ENCODE measurements around the gene CUL9.
A peak's percentile ranks its signal among the peaks of the same experiment; 100 is the strongest.

CUL9 gene

GRCh38 chr6:43269273-43270007, 87.4 kb downstream of the CUL9 start:
- Histone ChIP-seq H2BK5ac (ENCODE audit: low read depth, low read length, poor library complexity) (no peak overlapping the region), H3K36me3 (ENCODE audit: control insufficient read depth in 1 of 2, insufficient read depth in 2 of 2, low read length in 2 of 2) (no peaks in the 10 kb centered on the region), H3K18ac (ENCODE audit: low read length) (no peak overlapping the region), H3K4me3 (ENCODE audit: low read depth, low read length) (no peak overlapping the region), H3K14ac (ENCODE audit: low read length) (no peak overlapping the region), H3K9me3 (ENCODE audit: insufficient read depth, low read depth, low read length) (peaks cover 6% of the 10 kb centered on the region), H3K23ac (ENCODE audit: low read length) (no peak overlapping the region), H3K4ac (ENCODE audit: low read depth, low read length) (no peak overlapping the region), H3K27me3 (ENCODE audit: insufficient read depth, low read length) (peaks cover 12% of the 10 kb centered on the region), H2BK12ac (ENCODE audit: low read length) (no peak overlapping the region), H3K4me1 (ENCODE audit: control insufficient read depth in 1 of 2, insufficient read depth in 2 of 2, low read length in 2 of 2) (peaks cover 4 to 8% of the 10 kb centered on the region in 2 experiments), H2BK120ac (ENCODE audit: insufficient read depth, low read length, poor library complexity) (no peak overlapping the region), H3K27ac (ENCODE audit: low read depth, low read length) (no peak overlapping the region), H3K79me2 (ENCODE audit: control insufficient read depth, insufficient read depth, low read length, poor library complexity) (no peaks in the 10 kb centered on the region), H2AK5ac (ENCODE audit: low read length) (no peak overlapping the region), H3K9ac (ENCODE audit: low read length) (no peak overlapping the region), H2AFZ (ENCODE audit: insufficient read depth, low read length, poor library complexity) (no peak overlapping the region), H4K12ac (ENCODE audit: low read depth, low read length) (no peak overlapping the region), H3K79me1 (ENCODE audit: low read length) (no peaks in the 10 kb centered on the region), H4K91ac (ENCODE audit: low read depth, low read length) (no peak overlapping the region), H4K8ac (ENCODE audit: low read depth, low read length) (no peak overlapping the region), H3K4me2 (ENCODE audit: low read length) (peak overlapping the region; percentile 51)
- WGBS (ENCODE audit: extremely low coverage, insufficient coverage, insufficient read length) = no CpG with 5 or more reads among the region's 44 CpGs
- DNase-seq = peak in 1 of 2 donors; percentile 8

DNA sequence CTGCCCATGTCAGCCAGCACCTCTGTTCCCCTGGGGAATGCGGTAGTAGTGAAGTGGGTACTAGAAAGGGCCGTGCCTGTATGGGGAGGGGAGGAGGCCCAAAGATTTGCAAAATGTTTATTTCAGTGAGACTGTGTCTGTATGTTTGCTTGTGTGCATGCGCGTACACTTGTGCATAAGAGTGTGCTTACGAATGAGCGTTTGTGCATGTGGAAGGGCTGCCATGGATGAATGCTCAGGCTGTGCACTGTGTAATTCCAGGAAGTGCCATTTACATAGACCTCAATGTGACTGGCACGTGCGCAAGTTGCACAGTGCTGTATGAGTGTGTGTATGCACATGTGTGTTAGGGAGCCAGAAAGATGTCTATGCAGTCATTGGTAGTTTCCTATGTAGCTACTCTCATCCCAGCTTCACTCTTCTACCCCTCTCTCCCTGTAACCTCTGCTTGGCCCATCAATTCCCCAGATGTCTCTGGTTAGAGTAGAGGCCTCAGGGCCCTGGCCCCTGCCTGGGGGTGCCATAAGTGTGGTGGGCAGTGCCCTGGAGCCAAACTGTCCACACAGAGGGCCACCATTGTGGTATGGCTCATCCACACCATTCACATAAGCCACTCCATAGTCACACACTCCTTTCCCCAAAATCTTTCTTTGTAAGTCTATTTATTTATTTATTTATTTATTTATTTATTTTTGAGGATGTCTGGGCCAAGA, 89.3 kb downstream of the CUL9 start:
- peaks cover 9% of the 10 kb centered on the region for H3K9me3 ChIP-seq (ENCODE audit: insufficient read depth, low read depth, low read length)
- no peak overlapping the region for H2AK5ac ChIP-seq (ENCODE audit: low read length)
- no peak overlapping the region for H3K4me2 ChIP-seq (ENCODE audit: low read length)
- no CpG with 5 or more reads among the region's 8 CpGs for WGBS (ENCODE audit: extremely low coverage, insufficient coverage, insufficient read length)
- no peak overlapping the region for H4K91ac ChIP-seq (ENCODE audit: low read depth, low read length)
- H3K27me3 ChIP-seq (ENCODE audit: insufficient read depth, low read length) = peaks cover 29% of the 10 kb centered on the region
- no peaks in the 10 kb centered on the region for H3K36me3 ChIP-seq (ENCODE audit: control insufficient read depth in 1 of 2, insufficient read depth in 2 of 2, low read length in 2 of 2)
- DNase-seq = no peak
- H3K27ac ChIP-seq (ENCODE audit: low read depth, low read length) = no peak overlapping the region
- H3K79me2 ChIP-seq (ENCODE audit: control insufficient read depth, insufficient read depth, low read length, poor library complexity) = no peaks in the 10 kb centered on the region
- H3K18ac ChIP-seq (ENCODE audit: low read length) = no peak overlapping the region
- no peak overlapping the region for H4K8ac ChIP-seq (ENCODE audit: low read depth, low read length)
- no peaks in the 10 kb centered on the region for H3K79me1 ChIP-seq (ENCODE audit: low read length)
- no peak overlapping the region for H3K23ac ChIP-seq (ENCODE audit: low read length)
- no peak overlapping the region for H2BK120ac ChIP-seq (ENCODE audit: insufficient read depth, low read length, poor library complexity)
- peak overlapping the region; percentile 2 for H3K4me3 ChIP-seq (ENCODE audit: low read depth, low read length)
- H2AFZ ChIP-seq (ENCODE audit: insufficient read depth, low read length, poor library complexity) = no peak overlapping the region
- no peak overlapping the region for H3K9ac ChIP-seq (ENCODE audit: low read length)
- H3K14ac ChIP-seq (ENCODE audit: low read length) = no peak overlapping the region
- no peak overlapping the region for H4K12ac ChIP-seq (ENCODE audit: low read depth, low read length)
- H2BK12ac ChIP-seq (ENCODE audit: low read length) = no peak overlapping the region
- H2BK5ac ChIP-seq (ENCODE audit: low read depth, low read length, poor library complexity) = no peak overlapping the region
- H3K4me1 ChIP-seq (ENCODE audit: control insufficient read depth in 1 of 2, insufficient read depth in 2 of 2, low read length in 2 of 2) = peaks cover 4 to 10% of the 10 kb centered on the region in 2 experiments
- H3K4ac ChIP-seq (ENCODE audit: low read depth, low read length) = no peak overlapping the region

- Histone ChIP-seq H3K9ac (ENCODE audit: low read length) (no peak overlapping the region), H3K36me3 (ENCODE audit: control insufficient read depth in 1 of 2, insufficient read depth in 2 of 2, low read length in 2 of 2) (no peaks in the 10 kb centered on the region), H2BK12ac (ENCODE audit: low read length) (no peak overlapping the region), H3K9me3 (ENCODE audit: insufficient read depth, low read depth, low read length) (peaks cover 10% of the 10 kb centered on the region), H4K12ac (ENCODE audit: low read depth, low read length) (no peak overlapping the region), H2BK120ac (ENCODE audit: insufficient read depth, low read length, poor library complexity) (no peak overlapping the region), H2AFZ (ENCODE audit: insufficient read depth, low read length, poor library complexity) (no peak overlapping the region), H4K8ac (ENCODE audit: low read depth, low read length) (no peak overlapping the region), H3K79me2 (ENCODE audit: control insufficient read depth, insufficient read depth, low read length, poor library complexity) (no peaks in the 10 kb centered on the region), H4K91ac (ENCODE audit: low read depth, low read length) (no peak overlapping the region), H3K18ac (ENCODE audit: low read length) (no peak overlapping the region), H3K27ac (ENCODE audit: low read depth, low read length) (no peak overlapping the region), H3K27me3 (ENCODE audit: insufficient read depth, low read length) (peaks cover 35% of the 10 kb centered on the region), H3K4me1 (ENCODE audit: control insufficient read depth in 1 of 2, insufficient read depth in 2 of 2, low read length in 2 of 2) (peaks cover 4 to 10% of the 10 kb centered on the region in 2 experiments), H3K4me2 (ENCODE audit: low read length) (no peak overlapping the region), H2BK5ac (ENCODE audit: low read depth, low read length, poor library complexity) (no peak overlapping the region), H3K14ac (ENCODE audit: low read length) (no peak overlapping the region), H3K79me1 (ENCODE audit: low read length) (no peaks in the 10 kb centered on the region), H3K4me3 (ENCODE audit: low read depth, low read length) (no peak overlapping the region), H3K4ac (ENCODE audit: low read depth, low read length) (no peak overlapping the region), H2AK5ac (ENCODE audit: low read length) (no peak overlapping the region), H3K23ac (ENCODE audit: low read length) (no peak overlapping the region)
- DNase-seq = no peak
Measured at GRCh38 chr6:43271944-43272343, 89.9 kb downstream of the CUL9 start.

DNA sequence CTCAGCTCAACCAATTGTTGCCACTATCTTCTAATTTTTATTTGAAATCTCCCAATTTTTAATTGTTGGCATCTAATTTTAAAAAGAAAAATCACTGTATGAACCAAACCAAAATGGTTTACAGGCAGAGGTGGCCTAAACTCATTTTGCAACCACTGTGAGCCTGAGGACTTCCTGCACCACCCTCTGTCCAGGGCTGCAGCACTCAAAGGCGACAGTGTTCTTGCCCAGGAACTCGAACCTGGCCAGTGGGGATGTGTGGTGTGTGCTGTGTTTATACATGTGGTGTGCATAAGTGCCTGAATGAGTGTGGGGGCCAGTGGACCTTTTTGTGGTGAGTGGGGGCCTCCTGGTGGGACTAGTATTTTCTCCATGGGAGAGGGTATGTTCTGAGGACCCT, 91.7 kb downstream of the CUL9 start:
- peaks cover 41% of the 10 kb centered on the region for H3K27me3 ChIP-seq (ENCODE audit: insufficient read depth, low read length)
- no peak overlapping the region for H3K27ac ChIP-seq (ENCODE audit: low read depth, low read length)
- no peaks in the 10 kb centered on the region for H3K79me1 ChIP-seq (ENCODE audit: low read length)
- no peak overlapping the region for H4K91ac ChIP-seq (ENCODE audit: low read depth, low read length)
- no peak overlapping the region for H2BK120ac ChIP-seq (ENCODE audit: insufficient read depth, low read length, poor library complexity)
- H3K18ac ChIP-seq (ENCODE audit: low read length) = no peak overlapping the region
- H3K36me3 ChIP-seq (ENCODE audit: control insufficient read depth in 1 of 2, insufficient read depth in 2 of 2, low read length in 2 of 2) = no peaks in the 10 kb centered on the region
- H2AFZ ChIP-seq (ENCODE audit: insufficient read depth, low read length, poor library complexity) = no peak overlapping the region
- no peak overlapping the region for H2AK5ac ChIP-seq (ENCODE audit: low read length)
- H3K9me3 ChIP-seq (ENCODE audit: insufficient read depth, low read depth, low read length) = peaks cover 16% of the 10 kb centered on the region
- H4K12ac ChIP-seq (ENCODE audit: low read depth, low read length) = no peak overlapping the region
- no peak for DNase-seq
- no peak overlapping the region for H3K4ac ChIP-seq (ENCODE audit: low read depth, low read length)
- no peak overlapping the region for H3K23ac ChIP-seq (ENCODE audit: low read length)
- no CpG with 5 or more reads among the region's 2 CpGs for WGBS (ENCODE audit: extremely low coverage, insufficient coverage, insufficient read length)
- no peak overlapping the region for H2BK5ac ChIP-seq (ENCODE audit: low read depth, low read length, poor library complexity)
- H3K4me1 ChIP-seq (ENCODE audit: control insufficient read depth in 1 of 2, insufficient read depth in 2 of 2, low read length in 2 of 2) = peaks cover 4 to 8% of the 10 kb centered on the region in 2 experiments
- H2BK12ac ChIP-seq (ENCODE audit: low read length) = no peak overlapping the region
- no peak overlapping the region for H3K4me3 ChIP-seq (ENCODE audit: low read depth, low read length)
- H3K14ac ChIP-seq (ENCODE audit: low read length) = no peak overlapping the region
- H3K79me2 ChIP-seq (ENCODE audit: control insufficient read depth, insufficient read depth, low read length, poor library complexity) = no peaks in the 10 kb centered on the region
- H3K4me2 ChIP-seq (ENCODE audit: low read length) = no peak overlapping the region
- no peak overlapping the region for H4K8ac ChIP-seq (ENCODE audit: low read depth, low read length)
- H3K9ac ChIP-seq (ENCODE audit: low read length) = no peak overlapping the region
